HCT116 (cell line): ENCODE data around the gene SLC25A18. TPM values are rescaled to one million over a fixed set of nuclear protein-coding genes. Genes with fewer than 3 reads are reported as not detected.

Experiments
- ATAC-seq: fragments of 200-7000 bp; cut with Tn5 transposase; 2 replicates; pipeline ENCODE4 v1.9.1; 2020; ENCODE audit warnings: mild to moderate bottlenecking, moderate library complexity
- BruUV-seq: library from RNA; stranded (reverse); fragments of 400-500 nt; replicated peaks from 2 replicates; lab custom pipeline; 2021; lab: Mats Ljungman, UMichigan
- CTCF ChIA-PET: fragments of 300-600 bp; sonication (Branson Sonifier 250); formaldehyde crosslinking; loops from one replicate; lab custom pipeline; 2021; ENCODE audit warnings: antibody characterized with exemption; lab: Charles Lee
- POLR2A ChIA-PET: fragments of 300-600, 350-600 bp; sonication (Branson Sonifier 250); formaldehyde crosslinking; loops from one replicate; lab custom pipeline; 2021; ENCODE audit warnings: antibody characterized with exemption; lab: Charles Lee
- RAD21 ChIA-PET, 2 experiments: fragments of 300-600 bp; sonication (Branson Sonifier 250); formaldehyde crosslinking; loops; one replicate each; lab custom pipeline; 2023; ENCODE audit warnings: low total read pairs in 2 of 2; ENCODE audit not compliant: uncharacterized antibody in 2 of 2, unreplicated experiment in 2 of 2, low non-redundant PET in 1 of 2; lab: Charles Lee
- DNase-seq: peaks from one replicate; pipeline ENCODE4 v3.0.0-alpha.2; 2010; ENCODE audit warnings: low read depth, low spot score
- H2AFZ ChIP-seq: fragments of 200-600 bp; shearing (Covaris generic), sonication (generic); 2 replicates; pipeline ENCODE4 v1.6.1; 2017; ENCODE audit warnings: low read depth, mixed run types, mixed read lengths, antibody characterized with exemption, low read length; ENCODE audit not compliant: poor library complexity, severe bottlenecking
- H3K27ac ChIP-seq: 2 replicates; pipeline ENCODE4 v1.5.1; 2012; ENCODE audit warnings: low read depth, low read length
- H3K27me3 ChIP-seq: fragments of 200-600 bp; sonication (generic); 2 replicates; pipeline ENCODE4 v1.6.1; 2016; ENCODE audit warnings: mixed run types, low read length, mixed read lengths; ENCODE audit not compliant: insufficient read depth
- H3K36me3 ChIP-seq, 2 experiments: fragments of 200-500 bp in 1 of 2; fragments of 200-600 bp in 1 of 2; sonication (Bioruptor generic) in 1 of 2; sonication (generic) in 1 of 2; 2 replicates each; pipeline versions ENCODE4 v1.5.1 to v1.6.1; 2014 to 2016; ENCODE audit warnings: low read length in 2 of 2, inconsistent platforms in 1 of 2, mixed read lengths in 1 of 2, mixed run types in 1 of 2; ENCODE audit not compliant: insufficient read depth in 2 of 2, control insufficient read depth in 1 of 2
- H3K4me1 ChIP-seq, 2 experiments: fragments of 200-600 bp in 1 of 2; sonication (generic) in 1 of 2; 2 replicates each; pipeline versions ENCODE4 v1.5.1 to v1.6.1; 2012 to 2017; ENCODE audit warnings: low read length in 2 of 2, inconsistent platforms in 1 of 2, mild to moderate bottlenecking in 1 of 2, mixed read lengths in 1 of 2, mixed run types in 1 of 2, moderate library complexity in 1 of 2; ENCODE audit not compliant: insufficient read depth in 2 of 2, control insufficient read depth in 1 of 2
- H3K4me2 ChIP-seq: fragments of 200-600 bp; sonication (generic); 2 replicates; pipeline ENCODE4 v1.6.1; 2017; ENCODE audit warnings: mixed run types, low read length, mixed read lengths
- H3K4me3 ChIP-seq, 2 experiments: fragments of 200-600 bp in 1 of 2; sonication (generic) in 1 of 2; replicated peaks in 1 of 2; 2 replicates each; pipeline ENCODE4 v1.5.1; 2011 to 2016; ENCODE audit warnings: low read length in 2 of 2, control low read depth in 1 of 2, low read depth in 1 of 2, mild to moderate bottlenecking in 1 of 2, mixed read lengths in 1 of 2, mixed run types in 1 of 2
- H3K79me2 ChIP-seq: fragments of 200-600 bp; sonication (generic); 2 replicates; pipeline ENCODE4 v1.6.1; 2017; ENCODE audit warnings: mild to moderate bottlenecking, mixed run types, low read length, moderate library complexity, mixed read lengths; ENCODE audit not compliant: insufficient read depth
- H3K9ac ChIP-seq: fragments of 200-600 bp; sonication (generic); 2 replicates; pipeline ENCODE4 v1.6.1; 2016; ENCODE audit warnings: low read length, mixed read lengths
- H3K9me2 ChIP-seq: fragments of 200-600 bp; sonication (generic), shearing (Covaris generic); 2 replicates; pipeline ENCODE4 v1.6.1; 2017; ENCODE audit warnings: mixed run types, mild to moderate bottlenecking, moderate library complexity; ENCODE audit not compliant: insufficient read depth
- H3K9me3 ChIP-seq, 2 experiments: fragments of 200-500 bp in 1 of 2; fragments of 200-600 bp in 1 of 2; sonication (Bioruptor generic) in 1 of 2; sonication (generic) in 1 of 2; 2 replicates each; pipeline ENCODE4 v1.6.1; 2014 to 2017; ENCODE audit warnings: low read length in 2 of 2, mixed read lengths in 2 of 2, inconsistent platforms in 1 of 2, low read depth in 1 of 2, mild to moderate bottlenecking in 1 of 2, mixed run types in 1 of 2, moderate library complexity in 1 of 2; ENCODE audit not compliant: control insufficient read depth in 1 of 2, insufficient read depth in 1 of 2
- H4K20me1 ChIP-seq: fragments of 200-600 bp; sonication (generic), shearing (Covaris generic); 2 replicates; pipeline ENCODE4 v1.6.1; 2017; ENCODE audit warnings: mixed run types, mild to moderate bottlenecking, moderate library complexity; ENCODE audit not compliant: insufficient read depth
- EZH2 ChIP-seq: fragments of 200-600 bp; sonication (generic); IDR thresholded peaks from 2 replicates; pipeline ENCODE4 v1.6.1; 2017; ENCODE audit warnings: antibody characterized with exemption, mixed run types
- JUND ChIP-seq: IDR thresholded peaks from 2 replicates; pipeline ENCODE4 v1.6.1; 2012
- intact Hi-C: fragments of 100-400 bp; cut with micrococcal nuclease; formaldehyde crosslinking; loops from 2 replicates; pipeline ENCODE4 v1.10.0; 2022
- total RNA-seq: library from RNA; stranded (reverse); gene quantifications from one replicate; pipeline ENCODE4 v1.2.1, GENCODE V29; 2021; ENCODE audit not compliant: unreplicated experiment
- TF ChIP-seq, protein P1 (sequence below): IDR thresholded peaks from 2 replicates; pipeline ENCODE4 v1.6.1; 2012
- TF ChIP-seq, protein P2 (sequence below): IDR thresholded peaks from 2 replicates; pipeline ENCODE4 v1.6.1; 2012

The SLC25A18 gene
- total RNA-seq, 1 experiment from 2014 or later: not detected

DNA sequence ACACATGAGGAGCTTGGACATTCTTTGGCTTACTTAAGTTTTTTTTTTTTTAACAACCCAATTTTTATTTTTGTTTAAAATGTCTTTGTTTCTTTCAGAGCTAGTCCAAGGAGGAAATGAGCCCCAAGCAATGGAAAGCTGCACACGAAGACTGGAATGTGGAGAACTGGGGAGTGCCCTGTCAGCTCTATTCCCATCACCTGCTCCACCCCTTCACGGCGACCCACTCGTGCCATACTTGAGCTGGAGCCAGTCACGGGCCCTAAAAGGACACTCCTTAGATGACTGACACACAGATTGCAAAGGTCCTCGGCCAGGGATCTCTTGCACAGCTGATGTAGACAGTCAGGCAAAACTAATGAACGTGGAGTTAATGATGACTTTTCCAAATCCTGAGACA lies 10.6 kb upstream of the SLC25A18 start:
- no peak overlapping the region for H3K4me2 ChIP-seq
- no peak overlapping the region for H2AFZ ChIP-seq
- peaks cover 0 to 4% of the 10 kb centered on the region in 2 experiments; a peak in 1 of 4 replicates for H3K36me3 ChIP-seq
- POLR2A ChIA-PET: no interaction called here
- no peaks in the 10 kb centered on the region for H4K20me1 ChIP-seq
- no peaks in the 10 kb centered on the region for H3K9me2 ChIP-seq
- CTCF ChIA-PET: interaction anchor here (0.6 kb wide), 2 partner anchors 442 to 993 kb away, joined by 3 to 7 read pairs; no protein-coding TSS in a partner anchor
- no peak for DNase-seq
- no peak for TF ChIP-seq JUND
- TF ChIP-seq, protein P1, sequence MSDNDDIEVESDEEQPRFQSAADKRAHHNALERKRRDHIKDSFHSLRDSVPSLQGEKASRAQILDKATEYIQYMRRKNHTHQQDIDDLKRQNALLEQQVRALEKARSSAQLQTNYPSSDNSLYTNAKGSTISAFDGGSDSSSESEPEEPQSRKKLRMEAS: no peak
- no peak overlapping the region for H3K27ac ChIP-seq
- no peaks in the 10 kb centered on the region for H3K9me3 ChIP-seq
- H3K4me1 ChIP-seq: no peaks in the 10 kb centered on the region
- no peaks in the 10 kb centered on the region for H3K27me3 ChIP-seq
- BruUV-seq: no TSS peak
- no peak overlapping the region for H3K9ac ChIP-seq
- no peak for ATAC-seq
- intact Hi-C loops: no loop called here
- RAD21 ChIA-PET: no interaction called here
- H3K4me3 ChIP-seq: no peak overlapping the region
- H3K79me2 ChIP-seq: no peaks in the 10 kb centered on the region

DNA sequence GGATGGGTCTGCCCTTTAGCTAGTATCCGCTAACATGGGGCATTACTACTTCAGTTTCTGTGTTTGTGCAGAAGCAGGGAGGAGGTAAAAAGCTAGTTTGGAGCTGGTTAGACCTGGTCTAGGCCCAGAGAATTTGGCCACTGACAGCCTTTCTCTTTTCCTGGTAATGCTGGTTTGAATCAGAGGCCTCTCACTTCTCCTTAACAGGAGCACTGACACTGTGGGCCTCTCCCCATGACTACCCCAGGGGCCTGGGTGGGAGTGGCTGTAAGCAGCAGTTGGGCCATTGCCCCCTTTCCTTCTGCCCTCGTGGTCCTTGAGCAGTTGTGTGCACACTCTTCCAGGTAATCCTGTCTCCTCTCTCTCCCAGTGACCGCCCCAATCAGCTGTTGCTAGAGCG lies 8.5 kb upstream of the SLC25A18 start:
- no peak for DNase-seq
- H3K9me3 ChIP-seq: no peaks in the 10 kb centered on the region
- no peak for ATAC-seq
- no peaks in the 10 kb centered on the region for H3K79me2 ChIP-seq
- no peak overlapping the region for H3K4me3 ChIP-seq
- RAD21 ChIA-PET: no interaction called here
- H3K9me2 ChIP-seq: no peaks in the 10 kb centered on the region
- no peaks in the 10 kb centered on the region for H3K27me3 ChIP-seq
- no peaks in the 10 kb centered on the region for H3K4me1 ChIP-seq
- no peak overlapping the region for H3K9ac ChIP-seq
- peaks cover 0 to 4% of the 10 kb centered on the region in 2 experiments; a peak in 1 of 4 replicates for H3K36me3 ChIP-seq
- H3K27ac ChIP-seq: no peak overlapping the region
- no peaks in the 10 kb centered on the region for H4K20me1 ChIP-seq
- BruUV-seq: no TSS peak
- H3K4me2 ChIP-seq: no peak overlapping the region
- H2AFZ ChIP-seq: no peak overlapping the region
- intact Hi-C loops: no loop called here
- CTCF ChIA-PET: no interaction called here
- POLR2A ChIA-PET: no interaction called here
- TF ChIP-seq, protein P2, sequence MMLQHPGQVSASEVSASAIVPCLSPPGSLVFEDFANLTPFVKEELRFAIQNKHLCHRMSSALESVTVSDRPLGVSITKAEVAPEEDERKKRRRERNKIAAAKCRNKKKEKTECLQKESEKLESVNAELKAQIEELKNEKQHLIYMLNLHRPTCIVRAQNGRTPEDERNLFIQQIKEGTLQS: no peak
- TF ChIP-seq EZH2: no peak
